ENCODE data around the gene ZNF507. TPM values are rescaled to one million over a fixed set of nuclear protein-coding genes. Genes with fewer than 3 reads are reported as not detected.
A peak's percentile ranks its signal among the peaks of the same experiment; 100 is the strongest.

Gene ZNF507
- total RNA-seq, result 33.7 TPM

- peak; percentile 62 for DNase-seq
Measured at GRCh38 chr19:32345261-32346207, at the start of gene ZNF507. TSS of gene ZNF507 (plus strand) at chr19:32345610. CDS start at chr19:32352831, 7,221 bp downstream.

- DNase-seq, result no peak
Measured at GRCh38 chr19:32296694-32297093, 48.7 kb upstream of the ZNF507 start.

- DNase-seq, result no peak
Measured at GRCh38 chr19:32302778-32303177, 42.6 kb upstream of the ZNF507 start.

GRCh38 chr19:32303193-32303592, 42.2 kb upstream of the ZNF507 start:
- no peak for DNase-seq

- DNase-seq, result no peak
Measured at GRCh38 chr19:32307591-32307990, 37.8 kb upstream of the ZNF507 start.

- no peak for DNase-seq
Measured at GRCh38 chr19:32308431-32309077, 36.9 kb upstream of the ZNF507 start.

- no peak for DNase-seq
Measured at GRCh38 chr19:32309711-32310390, 35.6 kb upstream of the ZNF507 start.

GRCh38 chr19:32311371-32311770, 34.0 kb upstream of the ZNF507 start:
- DNase-seq, result no peak

- DNase-seq, result no peak
Measured at GRCh38 chr19:32313569-32314265, 31.7 kb upstream of the ZNF507 start.

- DNase-seq, result no peak
Measured at GRCh38 chr19:32316034-32316433, 29.4 kb upstream of the ZNF507 start.

- no peak for DNase-seq
Measured at GRCh38 chr19:32317086-32317485, 28.3 kb upstream of the ZNF507 start.

GRCh38 chr19:32318884-32319520, 26.4 kb upstream of the ZNF507 start:
- DNase-seq, result no peak

GRCh38 chr19:32322541-32322940, 22.9 kb upstream of the ZNF507 start:
- DNase-seq, result no peak

- no peak for DNase-seq
Measured at GRCh38 chr19:32324631-32325285, 20.7 kb upstream of the ZNF507 start.

GRCh38 chr19:32330213-32330857, 15.1 kb upstream of the ZNF507 start:
- DNase-seq, result no peak

- no peak for DNase-seq
Measured at GRCh38 chr19:32333227-32333626, 12.2 kb upstream of the ZNF507 start.

- no peak for DNase-seq
Measured at GRCh38 chr19:32336259-32337083, 8.9 kb upstream of the ZNF507 start.

GRCh38 chr19:32337084-32337808, 8.2 kb upstream of the ZNF507 start:
- no peak for DNase-seq

GRCh38 chr19:32339423-32339822, 6.0 kb upstream of the ZNF507 start:
- DNase-seq, result no peak

All from occipital lobe (tissue), 2 donors.